Endothelial cell of umbilical vein (primary cell): Measurements from ENCODE around the gene FUT4. TPM values are rescaled to one million over a fixed set of nuclear protein-coding genes. Genes with fewer than 3 reads are reported as not detected.

Experiments
- BruUV-seq: library from RNA; stranded (reverse); fragments of 400-500 nt; replicated peaks from 2 replicates; lab custom pipeline; 2021; lab: Mats Ljungman, UMichigan
- CTCF ChIA-PET: fragments of 300-600, 350-600 bp; sonication (Branson Sonifier 250); formaldehyde crosslinking; loops from one replicate; lab custom pipeline; 2021; ENCODE audit warnings: antibody characterized with exemption, inconsistent platforms; lab: Charles Lee
- POLR2A ChIA-PET: fragments of 300-600, 350-600 bp; sonication (Branson Sonifier 250); formaldehyde crosslinking; loops from one replicate; lab custom pipeline; 2021; ENCODE audit warnings: antibody characterized with exemption, inconsistent platforms; lab: Charles Lee
- DNase-seq: peaks from one replicate; pipeline ENCODE4 v3.0.0-alpha.2; 2011; ENCODE audit warnings: low read depth, low spot score
- FAIRE-seq: peaks from 2 replicates; lab custom pipeline; 2011; peaks lifted over from hg19 to GRCh38; lab: Jason Lieb, UNC
- H2AFZ ChIP-seq: 2 replicates; pipeline ENCODE4 v1.6.0; 2012; ENCODE audit warnings: low read depth, low read length, control low read depth, inconsistent platforms
- H3K27ac ChIP-seq: 2 replicates; pipeline ENCODE4 v1.5.1; 2011; ENCODE audit warnings: low read depth, mild to moderate bottlenecking, control low read depth, low read length, moderate library complexity; ENCODE audit not compliant: insufficient read depth
- H3K27me3 ChIP-seq, 2 experiments: 2 replicates each; pipeline versions ENCODE4 v1.6.0 to v1.6.1; 2011; ENCODE audit warnings: low read length in 2 of 2, mixed read lengths in 1 of 2; ENCODE audit not compliant: control insufficient read depth in 2 of 2, insufficient read depth in 2 of 2
- H3K36me3 ChIP-seq, 2 experiments: 2 replicates in 1 of 2; 3 replicates in 1 of 2; pipeline ENCODE4 v1.5.1; 2011; ENCODE audit warnings: low read length in 2 of 2, mild to moderate bottlenecking in 1 of 2, moderate library complexity in 1 of 2; ENCODE audit not compliant: control insufficient read depth in 2 of 2, insufficient read depth in 2 of 2; ENCODE audit errors: extremely low read depth in 1 of 2
- H3K4me1 ChIP-seq: 3 replicates; pipeline ENCODE4 v1.5.1; 2011; ENCODE audit warnings: mild to moderate bottlenecking, low read length; ENCODE audit not compliant: control insufficient read depth, insufficient read depth; ENCODE audit errors: extremely low read depth
- H3K4me2 ChIP-seq: 2 replicates; pipeline ENCODE4 v1.6.1; 2011; ENCODE audit warnings: low read length, control low read depth, mixed read lengths; ENCODE audit not compliant: insufficient read depth
- H3K4me3 ChIP-seq, 3 experiments: fragments of 200-600 bp in 1 of 3; sonication (generic), shearing (Covaris generic) in 1 of 3; replicated peaks in 1 of 3; 2 replicates each; pipeline ENCODE4 v1.5.1; 2011 to 2016; ENCODE audit warnings: control low read depth in 3 of 3, low read length in 3 of 3, mild to moderate bottlenecking in 2 of 3, inconsistent platforms in 1 of 3, low read depth in 1 of 3, moderate library complexity in 1 of 3; ENCODE audit not compliant: insufficient read depth in 1 of 3
- H3K79me2 ChIP-seq: 2 replicates; pipeline ENCODE4 v1.6.0; 2012; ENCODE audit warnings: low read length, inconsistent platforms; ENCODE audit not compliant: control insufficient read depth, insufficient read depth
- H3K9ac ChIP-seq: replicated peaks from 2 replicates; pipeline ENCODE3; 2011; ENCODE audit warnings: low read length, control low read depth; ENCODE audit not compliant: insufficient read depth; ENCODE audit errors: extremely low read depth
- H3K9me1 ChIP-seq: replicated peaks from 3 replicates; pipeline ENCODE4 v1.6.0; 2011; ENCODE audit warnings: mild to moderate bottlenecking, low read length; ENCODE audit not compliant: control insufficient read depth, insufficient read depth; ENCODE audit errors: extremely low read depth
- H3K9me3 ChIP-seq: replicated peaks from 2 replicates; pipeline ENCODE4 v1.5.1; 2012; ENCODE audit warnings: low read length, inconsistent platforms; ENCODE audit not compliant: control insufficient read depth, insufficient read depth
- H4K20me1 ChIP-seq: replicated peaks from 2 replicates; pipeline ENCODE3; 2011; ENCODE audit warnings: mild to moderate bottlenecking, low read length; ENCODE audit not compliant: control insufficient read depth, insufficient read depth; ENCODE audit errors: extremely low read depth
- EZH2 ChIP-seq: IDR thresholded peaks from 2 replicates; pipeline ENCODE4 v1.6.1; 2012; ENCODE audit warnings: borderline replicate concordance, low read depth, mild to moderate bottlenecking, moderate library complexity, low read length, inconsistent platforms; ENCODE audit not compliant: severe bottlenecking
- FOS ChIP-seq: IDR thresholded peaks from 2 replicates; pipeline ENCODE4 v1.6.1; 2011; ENCODE audit warnings: mild to moderate bottlenecking, low read length, moderate library complexity, borderline replicate concordance; ENCODE audit not compliant: insufficient read depth
- GATA2 ChIP-seq: IDR thresholded peaks from 2 replicates; pipeline ENCODE4 v1.7.0; 2011; ENCODE audit warnings: low read depth, mild to moderate bottlenecking, moderate library complexity, mixed read lengths, low read length; ENCODE audit not compliant: insufficient read length, insufficient read depth
- JUN ChIP-seq: IDR thresholded peaks from 2 replicates; pipeline ENCODE4 v1.6.1; 2011; ENCODE audit warnings: borderline replicate concordance, low read depth; ENCODE audit not compliant: insufficient read length, insufficient read depth
- MYC ChIP-seq: IDR thresholded peaks from one replicate; pipeline ENCODE4 v1.6.1; 2011; ENCODE audit warnings: mild to moderate bottlenecking, low read depth, low read length
- POLR2A ChIP-seq: IDR thresholded peaks from 2 replicates; pipeline ENCODE4 v1.6.1; 2012; ENCODE audit warnings: low read depth, mild to moderate bottlenecking, control low read depth, low read length
- POLR2AphosphoS5 ChIP-seq: IDR thresholded peaks from 2 replicates; pipeline ENCODE4 v1.6.1; 2012; ENCODE audit warnings: low read depth, mild to moderate bottlenecking, control low read depth, low read length, moderate library complexity; ENCODE audit not compliant: insufficient read depth
- dilution Hi-C: fragments of 300-500 bp; cut with MboI; formaldehyde crosslinking; loops from one replicate; pipeline ENCODE4 v1.15.0; 2019; ENCODE audit warnings: low sequenced_read_pairs; ENCODE audit not compliant: extremely low pct_ligation_motif_present
- intact Hi-C: fragments of 100-400 bp; cut with micrococcal nuclease; formaldehyde crosslinking; loops from one replicate; pipeline ENCODE4 v1.10.0; 2022
- polyA plus RNA-seq, 4 experiments: library from polyadenylated mRNA; depleted of rRNA in 3 of 4; stranded (reverse) in 3 of 4; unstranded in 1 of 4; fragments of >200 nt; gene quantifications; 2 replicates each; pipeline versions ENCODE4 v1.2.1 to v1.2.3, GENCODE V29; 2011 to 2012; ENCODE audit warnings: missing spikeins in 1 of 4
- total RNA-seq: library from RNA; stranded (reverse); gene quantifications from 2 replicates; pipeline ENCODE4 v1.2.3, GENCODE V29; 2021
- TF ChIP-seq, protein P1 (sequence below): IDR thresholded peaks from 2 replicates; pipeline ENCODE4 v1.6.1; 2011; ENCODE audit not compliant: insufficient read depth, insufficient read length
- TF ChIP-seq, protein P2 (sequence below), 2 donors: IDR thresholded peaks; 1 replicate in 1 of 2; 2 replicates in 1 of 2; pipeline ENCODE4 v1.5.1; 2011; ENCODE audit warnings: low read length in 2 of 2, mild to moderate bottlenecking in 2 of 2, moderate library complexity in 2 of 2, control low read depth in 1 of 2, inconsistent platforms in 1 of 2, low read depth in 1 of 2; ENCODE audit not compliant: insufficient read depth in 1 of 2; ENCODE audit errors: extremely low read depth in 1 of 2

Gene FUT4
- total and polyA plus RNA-seq, 2 donors (not counting 3 experiments of a cell fraction or from before 2014, with no cell fraction given), result 2.4 to 5.3 TPM

GRCh38 chr11:94558468-94558867 lies 14.7 kb downstream of the FUT4 start:
- peaks cover 8% of the 10 kb centered on the region for H3K4me1 ChIP-seq
- intact Hi-C loops, result no loop called here
- no peak overlapping the region for H3K4me2 ChIP-seq
- ChIA-PET CTCF (interaction anchor here (1.0 kb wide), 1 partner anchor 663 kb away, joined by 3 read pairs; no protein-coding TSS in a partner anchor), POLR2A (no interaction called here)
- no peak overlapping the region for H3K4me3 ChIP-seq
- H3K79me2 ChIP-seq, result no peaks in the 10 kb centered on the region
- H3K9me3 ChIP-seq, result no peaks in the 10 kb centered on the region
- TF ChIP-seq GATA2 (no peak), JUN (no peak), POLR2A (no peak), MYC (no peak), EZH2 (no peak), POLR2AphosphoS5 (no peak), FOS (no peak)
- TF ChIP-seq, protein P1, sequence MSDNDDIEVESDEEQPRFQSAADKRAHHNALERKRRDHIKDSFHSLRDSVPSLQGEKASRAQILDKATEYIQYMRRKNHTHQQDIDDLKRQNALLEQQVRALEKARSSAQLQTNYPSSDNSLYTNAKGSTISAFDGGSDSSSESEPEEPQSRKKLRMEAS, result no peak
- TF ChIP-seq, protein P2, sequence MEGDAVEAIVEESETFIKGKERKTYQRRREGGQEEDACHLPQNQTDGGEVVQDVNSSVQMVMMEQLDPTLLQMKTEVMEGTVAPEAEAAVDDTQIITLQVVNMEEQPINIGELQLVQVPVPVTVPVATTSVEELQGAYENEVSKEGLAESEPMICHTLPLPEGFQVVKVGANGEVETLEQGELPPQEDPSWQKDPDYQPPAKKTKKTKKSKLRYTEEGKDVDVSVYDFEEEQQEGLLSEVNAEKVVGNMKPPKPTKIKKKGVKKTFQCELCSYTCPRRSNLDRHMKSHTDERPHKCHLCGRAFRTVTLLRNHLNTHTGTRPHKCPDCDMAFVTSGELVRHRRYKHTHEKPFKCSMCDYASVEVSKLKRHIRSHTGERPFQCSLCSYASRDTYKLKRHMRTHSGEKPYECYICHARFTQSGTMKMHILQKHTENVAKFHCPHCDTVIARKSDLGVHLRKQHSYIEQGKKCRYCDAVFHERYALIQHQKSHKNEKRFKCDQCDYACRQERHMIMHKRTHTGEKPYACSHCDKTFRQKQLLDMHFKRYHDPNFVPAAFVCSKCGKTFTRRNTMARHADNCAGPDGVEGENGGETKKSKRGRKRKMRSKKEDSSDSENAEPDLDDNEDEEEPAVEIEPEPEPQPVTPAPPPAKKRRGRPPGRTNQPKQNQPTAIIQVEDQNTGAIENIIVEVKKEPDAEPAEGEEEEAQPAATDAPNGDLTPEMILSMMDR (IDR thresholded peaks at IDR 0.05; ENCODE audit: extremely low read depth in 1 of 2, insufficient read depth in 1 of 2, low read depth in 1 of 2, low read length in 2 of 2), result no peak
- no peaks in the 10 kb centered on the region for H3K36me3 ChIP-seq
- dilution Hi-C loops, result no loop called here
- no peaks in the 10 kb centered on the region for H4K20me1 ChIP-seq
- H3K27ac ChIP-seq, result no peak overlapping the region
- H3K9ac ChIP-seq, result no peak overlapping the region
- H2AFZ ChIP-seq, result no peak overlapping the region
- no peaks in the 10 kb centered on the region for H3K27me3 ChIP-seq
- no TSS peak for BruUV-seq
- DNase-seq (no peak), FAIRE-seq (no peak)
- H3K9me1 ChIP-seq, result no peaks in the 10 kb centered on the region
